ENCODE results near the gene KHNYN. TPM values are rescaled to one million over a fixed set of nuclear protein-coding genes. Genes with fewer than 3 reads are reported as not detected.

KHNYN gene
- total RNA-seq, 1 donor from 2014 or later, result 72.6 TPM

Other genes starting within 250 kb of the KHNYN start
- gene IPO4, start 241.1 kb upstream of the KHNYN start, total RNA-seq, result 77.0 and 80.4 TPM in 2 replicates
- 27.8 and 30.8 TPM in 2 replicates for gene TM9SF1, start 234.5 kb upstream of the KHNYN start, total RNA-seq
- 0.21 TPM in 1 of 2 replicates, not detected in the other for gene TSSK4, start 224.3 kb upstream of the KHNYN start, total RNA-seq
- 80.0 and 82.4 TPM in 2 replicates for gene CHMP4A, start 216.5 kb upstream of the KHNYN start, total RNA-seq
- 13.2 and 13.5 TPM in 2 replicates for gene MDP1, start 213.9 kb upstream of the KHNYN start, total RNA-seq
- 194 and 202 TPM in 2 replicates for gene NEDD8, start 197.6 kb upstream of the KHNYN start, total RNA-seq
- gene GMPR2, start 197.0 kb upstream of the KHNYN start, total RNA-seq, result 36.3 and 43.8 TPM in 2 replicates
- gene TINF2, start 187.3 kb upstream of the KHNYN start, total RNA-seq, result 81.1 and 87.3 TPM in 2 replicates
- gene TGM1, start 166.8 kb upstream of the KHNYN start, total RNA-seq, result 3.4 and 4.4 TPM in 2 replicates
- 33.9 and 38.4 TPM in 2 replicates for gene RABGGTA, start 158.4 kb upstream of the KHNYN start, total RNA-seq
- gene DHRS1, start 130.2 kb upstream of the KHNYN start, total RNA-seq, result 9.7 and 10.4 TPM in 2 replicates
- gene NOP9, start 130.1 kb upstream of the KHNYN start, total RNA-seq, result 39.7 and 42.0 TPM in 2 replicates
- 19.6 and 24.7 TPM in 2 replicates for gene CIDEB, start 122.0 kb upstream of the KHNYN start, total RNA-seq
- gene LTB4R2, start 119.8 kb upstream of the KHNYN start, total RNA-seq, result 7.9 and 9.5 TPM in 2 replicates
- 10.7 and 11.9 TPM in 2 replicates for gene LTB4R, start 118.5 kb upstream of the KHNYN start, total RNA-seq
- gene ADCY4, start 94.9 kb upstream of the KHNYN start, total RNA-seq, result 1.5 and 2.3 TPM in 2 replicates
- gene RIPK3, start 90.0 kb upstream of the KHNYN start, total RNA-seq, result 13.2 and 15.4 TPM in 2 replicates
- gene NFATC4, start 61.8 kb upstream of the KHNYN start, total RNA-seq, result 0.21 TPM in 1 of 2 replicates, not detected in the other
- 0.02 and 0.34 TPM in 2 replicates for gene NYNRIN, start 31.0 kb upstream of the KHNYN start, total RNA-seq
- 5.4 and 5.5 TPM in 2 replicates for gene CBLN3, start 286 bp upstream of the KHNYN start, total RNA-seq
- 40.8 and 47.7 TPM in 2 replicates for gene SDR39U1, start 12.8 kb downstream of the KHNYN start, total RNA-seq
- gene CMA1, start 78.3 kb downstream of the KHNYN start, total RNA-seq, result 0.25 TPM in 1 of 2 replicates, not detected in the other
- not detected in 2 replicates for gene CTSG, start 146.3 kb downstream of the KHNYN start, total RNA-seq
- gene GZMH, start 179.7 kb downstream of the KHNYN start, total RNA-seq, result 12.6 and 14.0 TPM in 2 replicates
- gene GZMB, start 204.2 kb downstream of the KHNYN start, total RNA-seq, result 4,664 and 4,741 TPM in 2 replicates